HepG2 (cell line): ENCODE data around the gene IL12A. TPM values are rescaled to one million over a fixed set of nuclear protein-coding genes. Genes with fewer than 3 reads are reported as not detected.

Experiments
- GTF2F1 ChIP-seq: fragments of 150-350 bp; IDR thresholded peaks from 2 replicates; pipeline ENCODE4 v1.6.1; 2014; ENCODE audit warnings: low read length
- SAP130 ChIP-seq: IDR thresholded peaks from 2 replicates; pipeline ENCODE4 v1.6.1; 2016; ENCODE audit warnings: low read depth
- SNAPC4 ChIP-seq: sonication (generic); formaldehyde crosslinking; IDR thresholded peaks from 2 replicates; pipeline ENCODE4 v1.4.0; 2020; ENCODE audit warnings: mild to moderate bottlenecking, missing genetic modification reagents
- TCF7 ChIP-seq: sonication (generic); IDR thresholded peaks from 2 replicates; pipeline ENCODE4 v1.6.1; 2016; ENCODE audit warnings: antibody characterized with exemption, low read depth
- TGIF2 ChIP-seq: IDR thresholded peaks from 2 replicates; pipeline ENCODE4 v1.6.1; 2016; ENCODE audit warnings: control low read depth, missing compliant biosample characterization
- ZMYM3 ChIP-seq: sonication (generic); formaldehyde crosslinking; IDR thresholded peaks from 2 replicates; pipeline ENCODE4 v1.5.1; 2020; ENCODE audit warnings: mild to moderate bottlenecking, missing genetic modification reagents
- ZNF142 ChIP-seq: sonication (generic); formaldehyde crosslinking; IDR thresholded peaks from 2 replicates; pipeline ENCODE4 v1.4.0; 2020; ENCODE audit warnings: missing genetic modification reagents
- ZNF235 ChIP-seq: sonication (generic); formaldehyde crosslinking; IDR thresholded peaks from 2 replicates; pipeline ENCODE4 v1.8.1; 2023; ENCODE audit warnings: mild to moderate bottlenecking, missing genetic modification reagents, borderline replicate concordance
- ZNF292 ChIP-seq: sonication (generic); formaldehyde crosslinking; IDR thresholded peaks from 2 replicates; pipeline ENCODE4 v1.8.1; 2022; ENCODE audit warnings: mild to moderate bottlenecking, low read depth, missing genetic modification reagents, borderline replicate concordance
- ZNF296 ChIP-seq: sonication (generic); formaldehyde crosslinking; conservative IDR thresholded peaks from 2 replicates; pipeline ENCODE4 v1.5.0; 2020; ENCODE audit warnings: mild to moderate bottlenecking, missing genetic modification reagents
- ZNF3 ChIP-seq: IDR thresholded peaks from 2 replicates; pipeline ENCODE4 v1.7.0; 2017; ENCODE audit warnings: inconsistent platforms
- ZNF441 ChIP-seq: sonication (generic); formaldehyde crosslinking; IDR thresholded peaks from 2 replicates; pipeline ENCODE4 v1.7.0; 2021; ENCODE audit warnings: missing genetic modification reagents, borderline replicate concordance
- ZNF720 ChIP-seq: sonication (generic); formaldehyde crosslinking; IDR thresholded peaks from 2 replicates; pipeline ENCODE4 v1.4.0; 2020; ENCODE audit warnings: missing genetic modification reagents
- ZNF839 ChIP-seq: sonication (generic); formaldehyde crosslinking; IDR thresholded peaks from 2 replicates; pipeline ENCODE4 v1.4.0; 2020; ENCODE audit warnings: missing genetic modification reagents, mild to moderate bottlenecking, borderline replicate concordance
- ZNF850 ChIP-seq: sonication (generic); formaldehyde crosslinking; conservative IDR thresholded peaks from 2 replicates; pipeline ENCODE4 v1.9.0; 2021; ENCODE audit warnings: mild to moderate bottlenecking, missing genetic modification reagents
- ZSCAN22 ChIP-seq: sonication (generic); formaldehyde crosslinking; IDR thresholded peaks from 2 replicates; pipeline ENCODE4 v1.4.0; 2020; ENCODE audit warnings: mild to moderate bottlenecking, missing genetic modification reagents
- polyA plus RNA-seq, 8 experiments: library from polyadenylated mRNA; depleted of rRNA in 3 of 8; stranded (reverse) in 7 of 8; unstranded in 1 of 8; fragments of >200 nt; fragmentation: Illumina TruSeq in 4 of 8; extraction: Trizol in 4 of 8; gene quantifications; 2 replicates each; pipeline versions ENCODE4 v1.2.1 to v1.2.3, GENCODE V29; 2011 to 2016; ENCODE audit warnings: low read depth in 4 of 8, missing spikeins in 1 of 8, mixed read lengths in 1 of 8; ENCODE audit not compliant: insufficient read depth in 1 of 8
- total RNA-seq, 5 experiments: library from RNA; depleted of rRNA; stranded (reverse); fragments of >200 nt; fragmentation: Illumina TruSeq; extraction: Trizol; gene quantifications; 2 replicates each; pipeline ENCODE4 v1.2.3, GENCODE V29; 2016; ENCODE audit warnings: low read depth in 1 of 5
- TF ChIP-seq, protein P1 (sequence below): sonication (generic); formaldehyde crosslinking; IDR thresholded peaks from 2 replicates; pipeline ENCODE4 v1.4.0; 2020; ENCODE audit warnings: missing genetic modification reagents

IL12A gene
- total and polyA plus RNA-seq, 2 of the 13 experiments (the other 11 are each of a cell fraction or from before 2014, with no cell fraction given), result 0.36 to 1.1 TPM

DNA sequence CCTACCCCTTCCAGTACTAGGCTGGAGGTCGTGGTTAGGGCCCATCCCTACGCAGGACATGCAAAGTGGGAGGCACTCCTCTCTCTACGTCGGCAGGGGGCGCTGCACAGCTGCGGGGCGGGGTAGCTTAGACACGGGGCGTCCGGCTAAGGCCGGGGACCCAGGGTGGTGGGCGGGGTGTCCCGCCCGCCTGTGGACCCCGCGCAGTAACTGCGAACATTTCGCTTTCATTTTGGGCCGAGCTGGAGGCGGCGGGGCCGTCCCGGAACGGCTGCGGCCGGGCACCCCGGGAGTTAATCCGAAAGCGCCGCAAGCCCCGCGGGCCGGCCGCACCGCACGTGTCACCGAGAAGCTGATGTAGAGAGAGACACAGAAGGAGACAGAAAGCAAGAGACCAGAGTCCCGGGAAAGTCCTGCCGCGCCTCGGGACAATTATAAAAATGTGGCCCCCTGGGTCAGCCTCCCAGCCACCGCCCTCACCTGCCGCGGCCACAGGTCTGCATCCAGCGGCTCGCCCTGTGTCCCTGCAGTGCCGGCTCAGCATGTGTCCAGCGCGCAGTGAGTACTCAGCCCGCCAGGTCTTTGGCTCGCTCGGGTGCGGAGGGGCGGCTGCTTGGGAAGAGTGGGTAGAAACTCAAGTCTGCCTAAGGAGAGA lies at the start of gene IL12A (continued):
- TF ChIP-seq ZNF850 (CRISPR knock-in tag) (no peak), ZNF3 (CRISPR knock-in tag) (no peak), ZNF235 (CRISPR knock-in tag) (no peak), SAP130 (peak; percentile 45; the same call in 1 of the 2 replicates), ZNF296 (CRISPR knock-in tag) (no peak), ZNF142 (CRISPR knock-in tag) (no peak; the same call in 1 of the 2 replicates), ZNF839 (CRISPR knock-in tag) (no peak), ZNF441 (no peak), TGIF2 (CRISPR knock-in tag) (no peak), SNAPC4 (0 out of 2 replicates have a peak, but pooled peaks have one; percentile 49), ZNF292 (CRISPR knock-in tag) (peak; percentile 75), ZSCAN22 (no peak), ZNF720 (CRISPR knock-in tag) (no peak), GTF2F1 (no peak), TCF7 (no peak), ZMYM3 (CRISPR knock-in tag) (no peak; the same call in 1 of the 2 replicates)
- TF ChIP-seq, protein P1, sequence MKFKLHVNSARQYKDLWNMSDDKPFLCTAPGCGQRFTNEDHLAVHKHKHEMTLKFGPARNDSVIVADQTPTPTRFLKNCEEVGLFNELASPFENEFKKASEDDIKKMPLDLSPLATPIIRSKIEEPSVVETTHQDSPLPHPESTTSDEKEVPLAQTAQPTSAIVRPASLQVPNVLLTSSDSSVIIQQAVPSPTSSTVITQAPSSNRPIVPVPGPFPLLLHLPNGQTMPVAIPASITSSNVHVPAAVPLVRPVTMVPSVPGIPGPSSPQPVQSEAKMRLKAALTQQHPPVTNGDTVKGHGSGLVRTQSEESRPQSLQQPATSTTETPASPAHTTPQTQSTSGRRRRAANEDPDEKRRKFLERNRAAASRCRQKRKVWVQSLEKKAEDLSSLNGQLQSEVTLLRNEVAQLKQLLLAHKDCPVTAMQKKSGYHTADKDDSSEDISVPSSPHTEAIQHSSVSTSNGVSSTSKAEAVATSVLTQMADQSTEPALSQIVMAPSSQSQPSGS (CRISPR knock-in tag), result no peak
